ENCODE data around the gene RPRD1B.

Gene RPRD1B

DNA sequence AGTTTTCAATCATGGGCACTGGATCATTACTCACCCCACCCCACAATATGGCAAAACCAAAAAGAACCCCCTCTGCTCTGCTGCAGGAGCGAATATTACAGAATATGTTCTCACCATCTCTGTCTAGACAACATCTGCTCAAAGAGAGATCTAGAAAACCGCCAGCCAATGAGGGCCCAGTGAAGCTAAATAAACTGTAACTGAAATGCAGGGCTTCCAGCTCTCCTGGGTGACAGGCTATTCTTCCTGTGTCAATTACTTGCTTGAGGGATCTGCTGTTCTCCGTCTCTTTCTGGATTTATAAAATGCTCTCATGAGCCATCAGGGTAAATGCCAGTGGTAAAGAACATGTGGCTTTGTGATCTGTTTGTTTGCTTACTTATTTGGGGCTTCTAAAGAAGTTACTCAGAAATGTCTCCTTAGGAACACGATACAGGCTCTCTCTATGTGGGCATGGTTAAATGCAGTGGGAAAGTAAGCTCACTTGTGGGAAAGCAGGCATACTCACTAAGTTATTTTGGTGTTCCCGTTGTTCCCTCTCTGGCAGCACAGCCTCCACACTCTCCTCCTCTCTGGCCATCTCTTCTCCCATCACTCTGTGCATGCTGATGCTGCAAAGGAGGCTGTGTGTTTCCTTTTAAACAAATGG lies 45.1 kb upstream of the RPRD1B start:
- no peak overlapping the region for H3K4me3 ChIP-seq (ENCODE audit: low read depth, low read length)
- DNase-seq (ENCODE audit: low read depth, low spot score): peak; percentile 37
- in situ Hi-C loops (cut with HindIII; ENCODE audit: low sequenced_read_pairs): no loop called here
- no peak for TF ChIP-seq CTCF (IDR thresholded peaks at IDR 0.05; ENCODE audit: low read depth, low read length)

DNA sequence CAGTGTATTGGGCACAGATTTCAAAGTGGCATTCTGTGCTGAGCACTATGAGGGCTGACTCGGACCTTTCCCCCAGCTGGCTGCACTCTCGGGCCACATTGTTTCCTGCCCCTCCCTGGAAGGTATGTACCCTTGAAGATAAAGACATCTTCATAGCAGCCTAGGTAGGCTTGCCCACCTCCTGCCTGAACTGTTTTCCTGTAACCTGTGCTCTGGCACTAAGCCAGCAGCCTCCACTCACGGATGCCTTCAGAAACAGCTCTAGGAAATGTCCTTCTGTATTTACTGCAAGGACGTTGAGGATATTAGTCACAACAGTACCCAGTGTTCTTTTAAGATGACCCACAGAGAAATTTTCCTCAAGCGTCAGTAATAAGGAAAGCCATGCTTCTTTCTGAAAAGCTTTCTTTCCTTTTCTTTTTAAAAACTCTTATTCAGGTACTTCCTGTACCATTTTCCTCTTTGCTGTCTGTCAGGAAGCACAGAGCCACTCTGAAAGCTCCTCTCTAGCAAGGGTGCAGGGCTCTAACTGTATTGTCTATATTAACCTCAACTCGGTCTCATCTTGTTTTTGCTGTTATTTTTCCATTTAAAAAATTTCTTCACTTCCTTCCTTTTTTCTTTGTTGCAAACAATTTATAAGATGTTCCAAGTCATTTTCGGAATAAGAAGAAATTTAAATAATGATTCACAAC lies 43.8 kb upstream of the RPRD1B start:
- H3K4me3 ChIP-seq (ENCODE audit: low read depth, low read length): no peak overlapping the region
- TF ChIP-seq CTCF (IDR thresholded peaks at IDR 0.05; ENCODE audit: low read depth, low read length): no peak
- in situ Hi-C loops (cut with HindIII; ENCODE audit: low sequenced_read_pairs): no loop called here
- DNase-seq (ENCODE audit: low read depth, low spot score): peak; percentile 22

- H3K4me3 ChIP-seq (ENCODE audit: low read depth, low read length): no peak overlapping the region
- no peak for TF ChIP-seq CTCF (IDR thresholded peaks at IDR 0.05; ENCODE audit: low read depth, low read length)
- in situ Hi-C loops (cut with HindIII; ENCODE audit: low sequenced_read_pairs): no loop called here
- peak; percentile 73 for DNase-seq (ENCODE audit: low read depth, low spot score)
Measured at GRCh38 chr20:37990571-37991151, 42.9 kb upstream of the RPRD1B start.

DNA sequence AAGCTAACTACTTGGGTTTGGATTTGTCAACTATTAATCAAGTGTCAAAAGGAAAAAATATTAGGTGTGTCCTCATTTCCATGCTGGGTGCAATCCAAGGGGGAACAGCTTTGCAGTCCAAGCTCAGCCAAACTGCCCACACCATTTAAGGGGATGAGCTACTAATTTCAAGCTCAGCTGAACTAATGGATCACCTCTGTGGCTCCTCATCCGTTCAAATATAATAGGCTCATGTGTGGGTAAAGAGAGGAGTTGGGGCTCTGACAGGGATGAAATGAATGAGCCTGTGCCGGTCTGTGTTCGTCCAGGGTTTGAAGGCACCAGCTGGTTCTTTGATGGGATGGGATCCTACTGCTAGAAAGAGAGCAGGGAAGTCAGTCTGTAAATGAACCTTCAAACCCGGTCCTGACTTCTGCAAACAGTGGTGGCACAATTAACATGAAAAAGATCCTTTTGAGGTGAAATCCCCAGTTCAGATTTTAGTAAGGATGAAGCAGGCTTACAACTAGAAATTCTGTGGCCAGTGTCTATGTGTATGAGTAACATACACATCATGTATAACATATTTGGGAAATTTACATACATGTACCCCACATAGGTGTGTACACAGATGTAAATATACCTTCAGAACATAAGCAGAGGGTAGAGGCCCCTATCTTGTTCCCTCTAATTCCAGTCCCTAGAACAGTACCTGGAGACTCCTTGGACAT lies 42.2 kb upstream of the RPRD1B start:
- no peak for DNase-seq (ENCODE audit: low read depth, low spot score)
- TF ChIP-seq CTCF (IDR thresholded peaks at IDR 0.05; ENCODE audit: low read depth, low read length): no peak
- no peak overlapping the region for H3K4me3 ChIP-seq (ENCODE audit: low read depth, low read length)
- in situ Hi-C loops (cut with HindIII; ENCODE audit: low sequenced_read_pairs): no loop called here

DNA sequence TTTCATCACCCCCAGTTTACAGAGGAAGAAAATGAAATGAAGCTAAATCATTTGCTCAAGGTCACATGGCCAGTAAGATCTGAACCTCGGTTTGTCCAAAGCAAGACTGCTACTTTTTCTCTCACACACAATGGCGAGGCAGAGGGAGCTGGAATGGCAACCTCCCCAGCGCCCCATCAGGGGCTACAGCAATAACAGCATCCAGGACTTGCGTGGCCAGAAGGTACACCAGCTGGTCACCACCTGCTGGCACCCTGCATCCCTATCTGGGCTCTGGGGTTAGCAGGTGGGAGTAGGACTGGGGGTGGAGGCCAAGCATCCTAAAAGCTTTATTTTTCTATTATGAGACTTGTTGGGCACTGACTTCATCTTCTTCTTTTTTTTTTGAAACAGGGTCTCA lies 41.6 kb upstream of the RPRD1B start:
- H3K4me3 ChIP-seq (ENCODE audit: low read depth, low read length): no peak overlapping the region
- in situ Hi-C loops (cut with HindIII; ENCODE audit: low sequenced_read_pairs): no loop called here
- no peak for DNase-seq (ENCODE audit: low read depth, low spot score)
- no peak for TF ChIP-seq CTCF (IDR thresholded peaks at IDR 0.05; ENCODE audit: low read depth, low read length)

DNA sequence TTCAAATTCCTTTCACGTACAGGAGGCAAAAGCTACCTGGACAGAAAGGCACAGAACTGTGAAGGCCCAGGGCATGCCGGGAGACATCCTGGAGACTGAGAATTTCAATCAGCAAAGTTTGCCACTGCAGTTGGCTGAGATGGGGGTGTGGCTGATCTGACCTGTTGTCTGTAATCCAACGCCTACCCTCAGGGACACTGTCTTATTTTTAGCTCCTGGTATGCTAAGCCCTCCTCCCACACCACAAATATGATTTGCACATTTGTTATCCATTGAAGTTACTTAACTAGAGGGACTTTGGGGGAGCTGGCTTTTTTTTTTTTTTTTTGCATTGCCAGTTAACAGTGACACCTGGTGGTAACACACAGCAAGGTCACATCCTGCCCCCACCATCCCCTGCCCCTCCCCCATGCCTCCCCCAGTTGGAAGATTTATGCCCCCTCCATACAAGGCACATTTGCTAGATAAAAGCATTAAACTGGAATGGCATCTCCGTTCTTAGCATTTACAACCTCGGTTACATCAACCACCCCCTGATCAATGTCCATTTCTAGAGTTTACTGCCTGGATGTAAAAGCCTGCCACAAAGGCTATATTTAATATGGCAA lies 40.6 kb upstream of the RPRD1B start:
- peak; percentile 48 for TF ChIP-seq CTCF (IDR thresholded peaks at IDR 0.05; ENCODE audit: low read depth, low read length)
- peak; percentile 81 for DNase-seq (ENCODE audit: low read depth, low spot score)
- H3K4me3 ChIP-seq (ENCODE audit: low read depth, low read length): no peak overlapping the region
- in situ Hi-C loops (cut with HindIII; ENCODE audit: low sequenced_read_pairs): no loop called here
